Mucosa of rectum (tissue), 2 donors: ENCODE data around the gene PDXK.
"Not testable (repeated sequence)": the region's sequence is repeated elsewhere in the genome, so short reads cannot be mapped to it uniquely, and the experiment has no call there.

Experiments used
- H3K27ac ChIP-seq, 2 donors: one replicate each; pipeline ENCODE4 v1.7.0; 2013; ENCODE audit warnings: inconsistent platforms in 2 of 2, low read depth in 2 of 2, low read length in 2 of 2
- H3K27me3 ChIP-seq, 2 donors: one replicate each; pipeline ENCODE4 v1.7.0; 2013; ENCODE audit warnings: low read length in 2 of 2; ENCODE audit not compliant: control insufficient read depth in 2 of 2, insufficient read depth in 2 of 2
- H3K36me3 ChIP-seq, 2 donors: one replicate each; pipeline ENCODE4 v1.7.0; 2013; ENCODE audit warnings: low read length in 2 of 2; ENCODE audit not compliant: control insufficient read depth in 2 of 2, insufficient read depth in 2 of 2
- H3K4me1 ChIP-seq, 2 donors: one replicate each; pipeline ENCODE4 v1.7.0; 2013; ENCODE audit warnings: low read length in 2 of 2, mild to moderate bottlenecking in 1 of 2; ENCODE audit not compliant: control insufficient read depth in 2 of 2, insufficient read depth in 2 of 2
- H3K4me3 ChIP-seq, 2 donors: one replicate each; pipeline ENCODE4 v1.7.0; 2013; ENCODE audit warnings: low read length in 2 of 2
- H3K9ac ChIP-seq, 2 donors: one replicate each; pipeline ENCODE4 v1.7.0; 2013; ENCODE audit warnings: low read length in 2 of 2, low read depth in 1 of 2, mild to moderate bottlenecking in 1 of 2
- H3K9me3 ChIP-seq, 2 donors: one replicate each; pipeline ENCODE4 v1.7.0; 2013; ENCODE audit warnings: low read length in 2 of 2; ENCODE audit not compliant: control insufficient read depth in 2 of 2
- donor health status: healthy.
- donor health status: Normal muscosa, but diverticular disease.

Gene PDXK

DNA sequence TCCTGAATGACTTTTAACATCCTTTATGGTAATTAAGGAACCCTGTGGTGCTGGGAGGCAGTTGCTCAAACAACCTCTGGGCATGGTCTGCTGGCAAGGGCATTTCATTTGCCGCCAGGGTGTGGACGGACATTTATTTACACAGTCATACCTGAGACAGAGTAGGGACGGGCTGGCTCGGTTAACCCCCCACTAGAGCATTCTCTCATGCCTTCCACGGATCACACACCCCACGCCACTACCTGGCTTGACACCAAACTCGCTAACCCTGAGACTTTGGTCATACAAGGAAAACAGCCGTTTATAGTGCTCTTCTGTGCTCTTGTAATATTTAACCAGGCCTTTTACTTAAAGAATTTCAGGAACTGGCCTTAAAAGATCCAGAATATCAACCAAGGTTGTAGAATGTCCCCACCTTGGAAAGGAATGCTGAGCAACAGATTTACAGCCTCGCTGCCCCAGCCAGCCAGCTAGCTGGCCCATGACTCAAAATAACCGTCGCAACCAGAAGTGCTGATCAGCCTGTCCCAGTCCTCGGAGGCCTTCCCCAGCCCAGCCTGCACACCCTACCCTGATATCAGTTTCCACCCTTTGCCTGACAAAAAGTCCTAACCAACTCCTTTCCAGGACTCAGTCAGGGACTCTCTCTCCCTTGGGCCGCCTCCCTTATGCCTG is 6.5 kb upstream of the PDXK start:
- Histone ChIP-seq H3K36me3 (no peaks in the 10 kb centered on the region), H3K9me3 (no peaks in the 10 kb centered on the region), H3K27ac (peak overlapping the region; percentile 87 to 91), H3K4me1 (peaks cover 15 to 23% of the 10 kb centered on the region in 2 donors), H3K27me3 (no peaks in the 10 kb centered on the region), H3K9ac (peak overlapping the region; percentile 58 to 59), H3K4me3 (peak overlapping the region; percentile 20 to 63)

GRCh38 chr21:43713123-43713522 is 5.8 kb upstream of the PDXK start:
- not testable (repeated sequence) for H3K4me3 ChIP-seq, H3K9me3 ChIP-seq, H3K36me3 ChIP-seq, H3K27me3 ChIP-seq
- Histone ChIP-seq H3K27ac (peak overlapping the region; percentile 87 to 91), H3K9ac (peak overlapping the region in 1 of 2 donors; percentile 59), H3K4me1 (peaks cover 15 to 24% of the 10 kb centered on the region in 2 donors)

DNA sequence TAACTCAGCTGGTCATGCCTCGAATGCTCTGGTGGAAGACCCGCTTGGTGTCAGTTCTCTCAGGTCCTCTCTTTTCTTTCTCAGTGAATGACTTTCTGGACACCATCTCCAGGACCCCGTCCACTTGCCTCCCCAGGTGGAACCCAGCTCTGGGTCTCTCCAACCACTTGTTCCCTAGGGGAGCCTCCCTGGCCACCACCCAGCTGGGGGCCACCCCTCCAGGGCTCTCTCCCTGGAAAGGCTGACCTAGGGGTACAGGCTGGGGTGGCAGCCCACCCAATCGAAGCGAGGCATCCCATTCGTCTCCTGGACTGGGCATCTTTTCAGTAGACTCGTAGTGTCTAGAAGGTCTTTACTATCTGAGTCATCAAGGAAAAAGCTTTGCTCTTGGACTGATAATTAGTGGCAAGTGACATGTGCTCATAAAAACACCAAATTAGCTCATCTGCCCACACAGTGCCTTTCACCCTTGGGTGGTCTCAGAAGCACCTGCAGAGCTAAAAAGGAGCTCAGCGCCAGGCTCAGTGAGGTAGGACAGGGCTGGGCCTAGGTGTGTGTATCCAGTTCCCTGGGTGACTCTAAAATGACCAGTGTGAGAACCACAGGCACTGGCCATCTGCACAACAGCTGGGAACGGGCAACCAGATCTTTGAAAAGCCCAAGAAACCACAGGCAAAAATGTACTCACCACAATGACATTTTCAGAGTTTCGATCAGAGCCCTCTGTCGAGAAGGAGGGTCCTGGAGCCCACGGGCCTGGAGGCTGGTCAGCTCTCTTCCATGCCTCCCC is 2.4 kb upstream of the PDXK start:
- Histone ChIP-seq H3K27me3 (no peaks in the 10 kb centered on the region), H3K27ac (no peak overlapping the region), H3K4me1 (peaks cover 31 to 35% of the 10 kb centered on the region in 2 donors), H3K36me3 (no peaks in the 10 kb centered on the region), H3K4me3 (no peak overlapping the region), H3K9ac (no peak overlapping the region), H3K9me3 (no peaks in the 10 kb centered on the region)

DNA sequence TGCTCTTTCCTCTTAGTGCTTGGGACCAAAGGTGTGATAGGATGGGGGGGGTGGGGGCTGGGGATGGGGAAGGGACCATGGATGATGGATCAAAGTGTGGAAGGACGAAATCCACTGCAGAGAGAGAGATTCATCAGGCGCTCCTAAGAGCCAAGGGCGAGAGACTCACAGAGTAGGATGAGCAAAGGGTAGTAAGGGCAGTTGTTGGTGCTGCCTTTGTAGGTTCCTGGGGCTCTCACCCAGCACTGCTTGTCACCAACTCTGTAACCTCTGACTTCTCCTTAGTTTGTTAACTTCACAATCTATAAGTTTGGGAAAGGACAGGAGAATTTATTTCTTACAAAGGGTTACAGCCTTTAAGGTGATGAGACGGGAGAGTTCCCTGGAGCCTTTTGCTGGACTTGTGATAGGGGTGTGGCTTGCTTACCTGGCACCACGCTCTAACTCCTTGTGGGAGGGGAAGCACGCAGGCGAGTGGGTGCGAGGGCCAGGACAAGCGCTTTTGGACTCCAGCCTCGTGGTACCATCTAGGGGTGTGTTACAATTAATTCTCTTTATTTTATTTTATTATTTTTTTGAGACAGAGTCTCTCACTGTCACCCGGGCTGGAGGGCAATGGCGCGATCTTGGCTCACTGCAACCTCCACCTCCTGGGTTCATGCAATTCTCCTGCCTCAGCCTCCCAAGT is 1.6 kb upstream of the PDXK start:
- Histone ChIP-seq H3K27ac (no peak overlapping the region), H3K9ac (no peak overlapping the region), H3K9me3 (no peaks in the 10 kb centered on the region), H3K27me3 (no peaks in the 10 kb centered on the region), H3K4me1 (peaks cover 36 to 38% of the 10 kb centered on the region in 2 donors), H3K4me3 (no peak overlapping the region), H3K36me3 (no peaks in the 10 kb centered on the region)

DNA sequence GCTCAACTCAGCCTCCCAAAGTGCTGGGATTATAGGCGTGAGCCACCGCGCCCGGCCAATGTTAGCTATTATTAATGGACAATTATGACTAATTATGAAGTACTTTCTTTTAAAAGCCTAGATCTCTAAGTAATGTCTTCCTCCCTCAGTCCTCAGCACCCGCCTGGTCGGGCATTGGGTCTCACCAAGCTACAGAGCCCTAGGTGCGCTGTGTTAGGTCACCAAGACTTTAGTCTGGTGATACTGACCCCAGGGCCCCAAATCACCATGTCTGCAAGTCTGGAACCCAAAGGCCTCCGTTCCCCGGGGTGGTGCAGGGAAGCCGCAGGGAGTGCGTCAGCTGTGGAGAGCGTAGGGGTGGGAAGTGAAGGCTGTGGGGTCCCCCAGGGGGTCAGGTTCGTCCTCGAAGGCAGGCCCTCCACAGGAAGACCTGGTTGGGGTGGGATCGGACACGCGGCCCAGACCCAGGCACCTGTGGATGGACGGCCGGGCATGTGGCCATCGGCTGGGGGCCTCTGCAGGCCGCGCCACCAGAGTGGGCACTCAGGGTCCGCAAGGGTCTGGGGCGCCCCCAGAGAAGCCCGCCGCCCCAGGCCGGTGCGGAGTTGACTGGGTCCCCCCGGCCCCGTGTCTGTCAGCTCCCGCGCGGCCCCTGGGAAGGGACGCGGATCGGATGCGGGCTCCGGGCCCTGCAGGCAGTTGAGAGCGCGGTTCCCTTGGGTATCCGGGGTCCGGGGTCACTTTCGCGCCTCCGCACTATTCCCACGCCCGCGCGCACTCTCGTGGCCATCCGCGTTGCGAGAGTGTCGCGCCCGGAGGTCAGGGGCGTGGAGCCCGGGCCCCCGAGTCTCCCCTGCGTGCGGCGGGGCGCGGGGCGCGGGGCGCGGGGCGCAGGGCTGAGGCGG is 710 bp upstream of the PDXK start:
- Histone ChIP-seq H3K4me3 (peak overlapping the region; percentile 85 to 93), H3K4me1 (peaks cover 29 to 34% of the 10 kb centered on the region in 2 donors), H3K9me3 (no peaks in the 10 kb centered on the region), H3K9ac (peak overlapping the region; percentile 76 to 86), H3K36me3 (no peaks in the 10 kb centered on the region), H3K27me3 (no peaks in the 10 kb centered on the region), H3K27ac (peak overlapping the region; percentile 84 to 85)

DNA sequence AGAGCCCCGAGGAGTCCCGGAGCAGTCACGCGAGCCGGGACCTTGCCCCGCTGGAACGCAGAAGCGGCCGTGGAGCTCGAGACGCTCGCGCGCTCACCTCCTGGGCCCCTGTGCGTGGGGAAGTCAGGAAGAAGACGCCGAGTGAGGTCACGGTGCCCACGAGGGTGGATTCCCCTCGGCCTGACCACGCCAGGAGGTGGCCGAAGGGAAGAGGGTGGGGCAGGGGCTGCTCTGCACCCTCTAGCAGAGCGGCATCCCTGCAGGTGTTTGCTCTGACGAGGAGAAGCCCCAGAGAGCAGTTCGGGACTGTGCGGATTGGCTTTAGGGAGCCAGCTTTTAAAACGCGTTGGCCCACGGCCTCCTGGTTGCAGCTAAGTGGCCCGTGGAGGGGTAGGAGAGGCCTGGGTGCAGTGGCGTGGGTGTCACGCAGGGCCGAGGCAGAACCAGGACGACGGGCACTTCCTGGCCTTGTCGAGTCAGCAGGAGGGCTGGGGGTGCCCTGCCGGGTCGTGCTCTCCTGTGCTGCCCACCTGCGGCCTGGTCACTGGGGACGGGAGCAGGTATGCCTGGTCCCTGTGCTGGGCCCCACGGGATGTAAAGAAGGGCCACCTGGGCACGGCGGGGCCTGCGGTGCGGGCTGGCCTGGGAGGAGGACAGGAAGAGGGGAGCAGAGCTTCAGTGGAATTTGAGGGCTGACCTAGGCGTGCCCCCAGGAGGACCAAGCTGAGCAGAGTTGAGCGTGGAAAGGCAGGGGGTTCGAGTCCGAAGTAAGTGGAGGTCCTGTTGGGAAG is 1.0 kb downstream of the PDXK start:
- Histone ChIP-seq H3K36me3 (peaks cover 9% of the 10 kb centered on the region in 2 donors), H3K4me1 (peaks cover 23 to 30% of the 10 kb centered on the region in 2 donors), H3K4me3 (peak overlapping the region; percentile 85 to 93), H3K9ac (peak overlapping the region; percentile 92 to 97), H3K27me3 (no peaks in the 10 kb centered on the region), H3K27ac (peak overlapping the region; percentile 89 to 92), H3K9me3 (no peaks in the 10 kb centered on the region)

DNA sequence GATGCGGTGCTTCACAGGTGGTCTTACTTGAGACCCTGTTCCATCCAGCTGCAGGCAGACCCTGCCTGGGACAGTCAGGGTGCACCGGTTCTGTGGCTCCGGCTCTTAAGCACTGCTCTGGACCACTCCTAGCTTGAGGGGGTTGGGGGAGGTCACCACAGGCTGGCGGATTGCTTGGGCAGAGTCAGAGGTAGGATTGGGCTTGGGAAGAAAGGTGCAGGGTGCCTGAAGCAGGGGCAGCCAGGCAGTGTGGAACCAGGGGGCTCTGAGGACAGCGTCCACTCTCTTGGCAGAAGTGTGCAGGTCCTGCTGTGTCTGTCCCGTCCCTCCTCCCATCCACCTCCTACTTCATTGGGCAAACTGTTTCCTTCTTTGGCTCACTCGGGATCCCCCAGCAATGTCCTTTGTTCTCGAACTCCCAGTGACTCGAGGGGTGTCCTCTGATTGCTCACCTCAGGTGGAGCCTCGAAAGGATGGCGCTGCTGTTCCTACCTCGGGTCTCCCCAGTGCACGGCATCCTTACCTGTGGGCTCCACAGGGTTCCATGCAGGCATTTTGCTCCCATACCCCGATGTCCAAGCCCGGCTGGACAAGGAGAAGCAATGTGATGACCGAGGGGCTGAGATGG is 1.7 kb downstream of the PDXK start:
- Histone ChIP-seq H3K36me3 (peaks cover 9 to 10% of the 10 kb centered on the region in 2 donors), H3K9ac (peak overlapping the region; percentile 92 to 97), H3K27ac (no peak overlapping the region), H3K27me3 (no peaks in the 10 kb centered on the region), H3K4me1 (peaks cover 24 to 32% of the 10 kb centered on the region in 2 donors), H3K4me3 (peak overlapping the region; percentile 85 to 93), H3K9me3 (no peaks in the 10 kb centered on the region)

GRCh38 chr21:43721206-43721605 is 2.3 kb downstream of the PDXK start:
- Histone ChIP-seq H3K27ac (no peak overlapping the region), H3K27me3 (no peaks in the 10 kb centered on the region), H3K9me3 (no peaks in the 10 kb centered on the region), H3K4me3 (peak overlapping the region; percentile 85 to 93), H3K36me3 (peaks cover 9 to 12% of the 10 kb centered on the region in 2 donors), H3K4me1 (peaks cover 27 to 35% of the 10 kb centered on the region in 2 donors), H3K9ac (peak overlapping the region in 1 of 2 donors; percentile 97)
